Uterus (tissue), 4 donors: ENCODE results near the gene FAM221B. TPM values are rescaled to one million over a fixed set of nuclear protein-coding genes. Genes with fewer than 3 reads are reported as not detected.

ENCODE experiments used
- DNase-seq, 2 donors: peaks; one replicate each; pipeline ENCODE4 v3.0.0-alpha.2; 2019 to 2020
- H3K27ac ChIP-seq, 2 donors: fragments of 200-600 bp; sonication (generic); 1 replicate in 1 of 2; 2 replicates in 1 of 2; pipeline ENCODE4 v1.5.1; 2016 to 2018
- H3K27me3 ChIP-seq, 2 donors: fragments of 200-600 bp; sonication (generic); one replicate each; pipeline ENCODE4 v1.5.1; 2018 to 2019; ENCODE audit warnings: control low read depth in 1 of 2
- H3K36me3 ChIP-seq, 2 donors: fragments of 200-600 bp; sonication (generic); one replicate each; pipeline ENCODE4 v1.5.1; 2019; ENCODE audit warnings: control low read depth in 1 of 2
- H3K4me1 ChIP-seq, 2 donors: fragments of 200-600 bp; sonication (generic); one replicate each; pipeline ENCODE4 v1.5.1; 2018 to 2019; ENCODE audit warnings: control low read depth in 1 of 2
- H3K4me3 ChIP-seq, 2 donors: fragments of 200-600 bp; sonication (generic); 1 replicate in 1 of 2; 2 replicates in 1 of 2; pipeline ENCODE4 v1.5.1; 2018 to 2019; ENCODE audit warnings: mild to moderate bottlenecking in 1 of 2
- H3K9me3 ChIP-seq, 2 donors: fragments of 200-600 bp; sonication (generic); one replicate each; pipeline ENCODE4 v1.5.1; 2019; ENCODE audit warnings: control low read depth in 1 of 2
- CTCF ChIP-seq, 4 experiments: fragments of 200-600 bp in 2 of 4; fragments of 450-650 bp in 2 of 4; sonication (generic) in 2 of 4; IDR thresholded peaks; one replicate each; pipeline ENCODE4 v1.5.1; 2016 to 2019; ENCODE audit warnings: antibody characterized with exemption in 4 of 4, mild to moderate bottlenecking in 2 of 4, moderate library complexity in 1 of 4
- POLR2A ChIP-seq, 2 donors: fragments of 450-650 bp; IDR thresholded peaks; one replicate each; pipeline ENCODE4 v1.6.1; 2016; ENCODE audit warnings: antibody characterized with exemption in 2 of 2, mild to moderate bottlenecking in 1 of 2, moderate library complexity in 1 of 2
- intact Hi-C: fragments of 100-400 bp; cut with DNase I; formaldehyde crosslinking; loops from one replicate; pipeline ENCODE4 v1.15.1; 2023; ENCODE audit warnings: low total_unique reads
- total RNA-seq, 4 donors: library from RNA; depleted of rRNA in 3 of 4; stranded (reverse); fragments of >200 nt in 3 of 4; gene quantifications; one replicate each; pipeline versions ENCODE4 v1.1.0 to v1.2.4, GENCODE V29; 2014 to 2023
- donor health status: DM: yes; HTN: yes; CAD: no.

The FAM221B gene
- total RNA-seq, 4 donors from 2014 or later: not detected

- Histone ChIP-seq H3K36me3 (no peaks in the 10 kb centered on the region), H3K27me3 (no peaks in the 10 kb centered on the region), H3K4me3 (no peak overlapping the region), H3K9me3 (no peaks in the 10 kb centered on the region), H3K4me1 (no peaks in the 10 kb centered on the region), H3K27ac (no peak overlapping the region)
- intact Hi-C loops: no loop called here
- no peak for DNase-seq
- TF ChIP-seq CTCF (IDR thresholded peaks at IDR 0.05): no peak
- TF ChIP-seq POLR2A (IDR thresholded peaks at IDR 0.05): no peak
Measured at GRCh38 chr9:35842020-35842745, 13.7 kb upstream of the FAM221B start.

GRCh38 chr9:35841645-35841900 is 13.0 kb upstream of the FAM221B start:
- no peaks in the 10 kb centered on the region for H3K27me3 ChIP-seq
- H3K27ac ChIP-seq: no peak overlapping the region
- no peak overlapping the region for H3K4me3 ChIP-seq
- no peaks in the 10 kb centered on the region for H3K9me3 ChIP-seq
- H3K4me1 ChIP-seq: no peaks in the 10 kb centered on the region
- H3K36me3 ChIP-seq: no peaks in the 10 kb centered on the region
- TF ChIP-seq POLR2A (IDR thresholded peaks at IDR 0.05) (no peak), CTCF (IDR thresholded peaks at IDR 0.05) (no peak)
- intact Hi-C loops: no loop called here
- no peak for DNase-seq

- TF ChIP-seq CTCF (IDR thresholded peaks at IDR 0.05): no peak
- no peak for TF ChIP-seq POLR2A (IDR thresholded peaks at IDR 0.05)
- DNase-seq: no peak
- H3K4me1 ChIP-seq: no peaks in the 10 kb centered on the region
- intact Hi-C loops: no loop called here
- H3K27me3 ChIP-seq: no peaks in the 10 kb centered on the region
- no peaks in the 10 kb centered on the region for H3K9me3 ChIP-seq
- no peaks in the 10 kb centered on the region for H3K36me3 ChIP-seq
- no peak overlapping the region for H3K27ac ChIP-seq
- no peak overlapping the region for H3K4me3 ChIP-seq
Measured at GRCh38 chr9:35840881-35841644, 12.5 kb upstream of the FAM221B start.

- H3K4me1 ChIP-seq: no peaks in the 10 kb centered on the region
- no peaks in the 10 kb centered on the region for H3K9me3 ChIP-seq
- no peak overlapping the region for H3K27ac ChIP-seq
- DNase-seq: no peak
- no peaks in the 10 kb centered on the region for H3K27me3 ChIP-seq
- no peaks in the 10 kb centered on the region for H3K36me3 ChIP-seq
- intact Hi-C loops: no loop called here
- no peak for TF ChIP-seq CTCF (IDR thresholded peaks at IDR 0.05)
- TF ChIP-seq POLR2A (IDR thresholded peaks at IDR 0.05): no peak
- no peak overlapping the region for H3K4me3 ChIP-seq
Measured at GRCh38 chr9:35839926-35840325, 11.4 kb upstream of the FAM221B start.

GRCh38 chr9:35836595-35836994 is 8.1 kb upstream of the FAM221B start:
- no peak for DNase-seq
- TF ChIP-seq POLR2A (IDR thresholded peaks at IDR 0.05): no peak
- Histone ChIP-seq H3K27ac (no peak overlapping the region), H3K4me3 (no peak overlapping the region), H3K4me1 (no peaks in the 10 kb centered on the region), H3K36me3 (no peaks in the 10 kb centered on the region), H3K27me3 (no peaks in the 10 kb centered on the region), H3K9me3 (no peaks in the 10 kb centered on the region)
- intact Hi-C loops: no loop called here
